A673 (cell line): Measurements from ENCODE around the gene FAM227A.
"Not testable (repeated sequence)": the region's sequence is repeated elsewhere in the genome, so short reads cannot be mapped to it uniquely, and the experiment has no call there.

Source experiments
- CTCF ChIP-seq: fragments of 300-800, 200-600 bp; sonication (generic); conservative IDR thresholded peaks from 2 replicates; pipeline ENCODE4 v1.5.1; 2017; ENCODE audit warnings: low read depth, mild to moderate bottlenecking, antibody characterized with exemption, low read length, moderate library complexity, mixed read lengths
- EZH2 ChIP-seq: fragments of 200-600 bp; sonication (generic); IDR thresholded peaks from 2 replicates; pipeline ENCODE4 v1.6.1; 2017; ENCODE audit warnings: borderline replicate concordance, low read depth, mild to moderate bottlenecking, mixed read lengths, antibody characterized with exemption, low read length; ENCODE audit not compliant: poor library complexity, severe bottlenecking

- TF ChIP-seq CTCF, EZH2: not testable (repeated sequence)
Measured at GRCh38 chr22:38615064-38615405, 41.2 kb downstream of the FAM227A start.
